Measurements from ENCODE around the gene PTPRU.

DNA sequence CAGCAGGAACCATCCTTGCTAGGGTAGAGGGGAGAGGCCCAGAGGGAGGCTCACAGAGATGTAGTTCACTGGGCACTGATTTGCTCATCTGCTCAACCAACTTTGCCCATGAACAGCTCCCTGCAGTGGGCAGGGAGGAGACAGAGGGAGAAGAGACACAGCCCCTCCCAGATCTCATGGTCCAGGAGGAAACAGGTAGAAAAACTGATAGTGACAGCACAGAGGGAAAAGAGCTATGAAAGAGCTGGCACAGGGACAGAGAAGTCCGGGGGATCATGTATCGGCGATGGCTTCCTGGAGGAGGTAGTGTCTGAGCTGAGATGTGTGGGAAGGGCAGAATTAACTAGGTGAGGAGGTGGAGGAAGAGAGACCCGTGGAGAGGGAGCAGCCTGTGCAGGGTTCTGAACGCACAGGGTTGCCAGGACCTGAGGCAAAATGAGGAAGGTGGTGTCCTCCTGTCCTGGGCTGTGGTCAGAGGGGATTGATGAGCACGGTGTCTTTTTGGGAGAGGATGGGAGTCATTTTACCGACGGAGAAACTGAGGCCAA, 85.9 kb downstream of the PTPRU start:
- TF ChIP-seq EZH2 (IDR thresholded peaks at IDR 0.05; ENCODE audit: low read depth, unreplicated experiment), result no peak
- no peak for TF ChIP-seq JUNB (IDR thresholded peaks at IDR 0.05; ENCODE audit: unreplicated experiment)
- no peak for TF ChIP-seq POLR2AphosphoS5 (IDR thresholded peaks at IDR 0.05; ENCODE audit: low read depth)
- TF ChIP-seq, protein P1, sequence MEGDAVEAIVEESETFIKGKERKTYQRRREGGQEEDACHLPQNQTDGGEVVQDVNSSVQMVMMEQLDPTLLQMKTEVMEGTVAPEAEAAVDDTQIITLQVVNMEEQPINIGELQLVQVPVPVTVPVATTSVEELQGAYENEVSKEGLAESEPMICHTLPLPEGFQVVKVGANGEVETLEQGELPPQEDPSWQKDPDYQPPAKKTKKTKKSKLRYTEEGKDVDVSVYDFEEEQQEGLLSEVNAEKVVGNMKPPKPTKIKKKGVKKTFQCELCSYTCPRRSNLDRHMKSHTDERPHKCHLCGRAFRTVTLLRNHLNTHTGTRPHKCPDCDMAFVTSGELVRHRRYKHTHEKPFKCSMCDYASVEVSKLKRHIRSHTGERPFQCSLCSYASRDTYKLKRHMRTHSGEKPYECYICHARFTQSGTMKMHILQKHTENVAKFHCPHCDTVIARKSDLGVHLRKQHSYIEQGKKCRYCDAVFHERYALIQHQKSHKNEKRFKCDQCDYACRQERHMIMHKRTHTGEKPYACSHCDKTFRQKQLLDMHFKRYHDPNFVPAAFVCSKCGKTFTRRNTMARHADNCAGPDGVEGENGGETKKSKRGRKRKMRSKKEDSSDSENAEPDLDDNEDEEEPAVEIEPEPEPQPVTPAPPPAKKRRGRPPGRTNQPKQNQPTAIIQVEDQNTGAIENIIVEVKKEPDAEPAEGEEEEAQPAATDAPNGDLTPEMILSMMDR (conservative IDR thresholded peaks at IDR 0.05; ENCODE audit: low read depth in 2 of 2), result no peak
- TF ChIP-seq, protein P2, sequence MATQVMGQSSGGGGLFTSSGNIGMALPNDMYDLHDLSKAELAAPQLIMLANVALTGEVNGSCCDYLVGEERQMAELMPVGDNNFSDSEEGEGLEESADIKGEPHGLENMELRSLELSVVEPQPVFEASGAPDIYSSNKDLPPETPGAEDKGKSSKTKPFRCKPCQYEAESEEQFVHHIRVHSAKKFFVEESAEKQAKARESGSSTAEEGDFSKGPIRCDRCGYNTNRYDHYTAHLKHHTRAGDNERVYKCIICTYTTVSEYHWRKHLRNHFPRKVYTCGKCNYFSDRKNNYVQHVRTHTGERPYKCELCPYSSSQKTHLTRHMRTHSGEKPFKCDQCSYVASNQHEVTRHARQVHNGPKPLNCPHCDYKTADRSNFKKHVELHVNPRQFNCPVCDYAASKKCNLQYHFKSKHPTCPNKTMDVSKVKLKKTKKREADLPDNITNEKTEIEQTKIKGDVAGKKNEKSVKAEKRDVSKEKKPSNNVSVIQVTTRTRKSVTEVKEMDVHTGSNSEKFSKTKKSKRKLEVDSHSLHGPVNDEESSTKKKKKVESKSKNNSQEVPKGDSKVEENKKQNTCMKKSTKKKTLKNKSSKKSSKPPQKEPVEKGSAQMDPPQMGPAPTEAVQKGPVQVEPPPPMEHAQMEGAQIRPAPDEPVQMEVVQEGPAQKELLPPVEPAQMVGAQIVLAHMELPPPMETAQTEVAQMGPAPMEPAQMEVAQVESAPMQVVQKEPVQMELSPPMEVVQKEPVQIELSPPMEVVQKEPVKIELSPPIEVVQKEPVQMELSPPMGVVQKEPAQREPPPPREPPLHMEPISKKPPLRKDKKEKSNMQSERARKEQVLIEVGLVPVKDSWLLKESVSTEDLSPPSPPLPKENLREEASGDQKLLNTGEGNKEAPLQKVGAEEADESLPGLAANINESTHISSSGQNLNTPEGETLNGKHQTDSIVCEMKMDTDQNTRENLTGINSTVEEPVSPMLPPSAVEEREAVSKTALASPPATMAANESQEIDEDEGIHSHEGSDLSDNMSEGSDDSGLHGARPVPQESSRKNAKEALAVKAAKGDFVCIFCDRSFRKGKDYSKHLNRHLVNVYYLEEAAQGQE (IDR thresholded peaks at IDR 0.05; ENCODE audit: unreplicated experiment), result no peak
- no peak for TF ChIP-seq EZH2phosphoT487 (IDR thresholded peaks at IDR 0.05; ENCODE audit: unreplicated experiment)
- TF ChIP-seq CREB1 (CRISPR knock-in tag; IDR thresholded peaks at IDR 0.05; ENCODE audit: low read depth), result no peak
- TF ChIP-seq, protein P3, sequence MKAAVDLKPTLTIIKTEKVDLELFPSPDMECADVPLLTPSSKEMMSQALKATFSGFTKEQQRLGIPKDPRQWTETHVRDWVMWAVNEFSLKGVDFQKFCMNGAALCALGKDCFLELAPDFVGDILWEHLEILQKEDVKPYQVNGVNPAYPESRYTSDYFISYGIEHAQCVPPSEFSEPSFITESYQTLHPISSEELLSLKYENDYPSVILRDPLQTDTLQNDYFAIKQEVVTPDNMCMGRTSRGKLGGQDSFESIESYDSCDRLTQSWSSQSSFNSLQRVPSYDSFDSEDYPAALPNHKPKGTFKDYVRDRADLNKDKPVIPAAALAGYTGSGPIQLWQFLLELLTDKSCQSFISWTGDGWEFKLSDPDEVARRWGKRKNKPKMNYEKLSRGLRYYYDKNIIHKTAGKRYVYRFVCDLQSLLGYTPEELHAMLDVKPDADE (IDR thresholded peaks at IDR 0.05), result no peak
- no peak for TF ChIP-seq ZNF331 (CRISPR knock-in tag; IDR thresholded peaks at IDR 0.05; ENCODE audit: low read depth)
- no peak for TF ChIP-seq ZNF114 (CRISPR knock-in tag; IDR thresholded peaks at IDR 0.05)
- TF ChIP-seq NANOG (IDR thresholded peaks at IDR 0.05; ENCODE audit: borderline replicate concordance), result no peak
- no peak for TF ChIP-seq STAT1 (IDR thresholded peaks at IDR 0.05; ENCODE audit: unreplicated experiment)

Data from GM23338 (cell line).